K562 (cell line): ENCODE measurements around the gene DDOST. TPM values are rescaled to one million over a fixed set of nuclear protein-coding genes. Genes with fewer than 3 reads are reported as not detected.

ENCODE experiments used
- ATF1 ChIP-seq, 2 experiments: fragments of 450-650 bp in 1 of 2; IDR thresholded peaks; 2 replicates each; pipeline ENCODE4 v1.6.1; 2016; ENCODE audit warnings: missing compliant biosample characterization in 1 of 2, missing genetic modification characterization in 1 of 2
- CC2D1A ChIP-seq: fragments of 450-650 bp; IDR thresholded peaks from 2 replicates; pipeline ENCODE4 v1.6.1; 2017; ENCODE audit warnings: mild to moderate bottlenecking
- CEBPB ChIP-seq: fragments of 450-650 bp; IDR thresholded peaks from 2 replicates; pipeline ENCODE4 v1.6.1; 2016; ENCODE audit warnings: missing genetic modification characterization, missing compliant biosample characterization
- CEBPG ChIP-seq, 3 experiments: fragments of 200-800 bp in 1 of 3; sonication (Bioruptor generic) in 1 of 3; sonication (generic) in 1 of 3; formaldehyde crosslinking in 1 of 3; IDR thresholded peaks in 2 of 3; conservative IDR thresholded peaks in 1 of 3; 2 replicates each; pipeline versions ENCODE4 v1.6.1 to v1.8.0; 2016 to 2022; ENCODE audit warnings: missing compliant biosample characterization in 2 of 3, missing genetic modification characterization in 2 of 3, mild to moderate bottlenecking in 1 of 3, missing genetic modification reagents in 1 of 3
- CHD2 ChIP-seq: IDR thresholded peaks from 2 replicates; pipeline ENCODE4 v1.6.1; 2011; ENCODE audit warnings: low read depth, low read length
- DIDO1 ChIP-seq: fragments of 450-650 bp; IDR thresholded peaks from 2 replicates; pipeline ENCODE4 v1.6.1; 2016; ENCODE audit warnings: low read depth, missing biosample characterization, missing genetic modification characterization
- HCFC1 ChIP-seq: IDR thresholded peaks from 2 replicates; pipeline ENCODE4 v1.6.1; 2012; ENCODE audit warnings: low read depth, low read length, improper control_type of control experiment
- HDGF ChIP-seq: fragments of 450-650 bp; IDR thresholded peaks from 2 replicates; pipeline ENCODE4 v1.6.1; 2016
- HNRNPL ChIP-seq: fragments of 200-400 bp; formaldehyde crosslinking; IDR thresholded peaks from 2 replicates; pipeline ENCODE4 v1.6.1; 2017; ENCODE audit warnings: low read depth, mild to moderate bottlenecking, low read length
- HSF4 ChIP-seq: fragments of 250-450 bp; sonication (Bioruptor Pico); IDR thresholded peaks from 2 replicates; pipeline ENCODE4 v2.1.2; 2022; ENCODE audit warnings: mild to moderate bottlenecking, moderate library complexity, borderline replicate concordance
- MYC ChIP-seq, 2 experiments: fragments of 250-450 bp in 1 of 2; sonication (Bioruptor Pico) in 1 of 2; IDR thresholded peaks; 2 replicates each; pipeline versions ENCODE4 v1.5.1 to v1.6.1; 2012 to 2021; ENCODE audit warnings: low read depth in 2 of 2, borderline replicate concordance in 1 of 2, improper control_type of control experiment in 1 of 2, low read length in 1 of 2, mild to moderate bottlenecking in 1 of 2, moderate library complexity in 1 of 2
- NBN ChIP-seq: fragments of 450-650 bp; IDR thresholded peaks from 2 replicates; pipeline ENCODE4 v1.6.1; 2016; ENCODE audit warnings: low read depth, mild to moderate bottlenecking
- NFATC3 ChIP-seq: fragments of 450-650 bp; IDR thresholded peaks from 2 replicates; pipeline ENCODE4 v1.6.1; 2017; ENCODE audit warnings: mild to moderate bottlenecking
- PCBP2 ChIP-seq: fragments of 200-400 bp; formaldehyde crosslinking; IDR thresholded peaks from 2 replicates; pipeline ENCODE4 v1.6.1; 2018; ENCODE audit warnings: low read length, low read depth, mild to moderate bottlenecking, moderate library complexity; ENCODE audit not compliant: poor library complexity, severe bottlenecking
- POLR2G ChIP-seq: fragments of 200-400 bp; formaldehyde crosslinking; IDR thresholded peaks from 2 replicates; pipeline ENCODE4 v1.6.1; 2017; ENCODE audit warnings: low read depth, mild to moderate bottlenecking, antibody characterized with exemption, low read length, moderate library complexity
- RB1 ChIP-seq: fragments of 450-650 bp; IDR thresholded peaks from 2 replicates; pipeline ENCODE4 v1.6.1; 2017; ENCODE audit warnings: low read depth, mild to moderate bottlenecking
- RBM25 ChIP-seq: fragments of 200-400 bp; formaldehyde crosslinking; IDR thresholded peaks from 2 replicates; pipeline ENCODE4 v1.6.1; 2018; ENCODE audit warnings: low read length, low read depth, moderate library complexity; ENCODE audit not compliant: severe bottlenecking
- RCOR1 ChIP-seq, 2 experiments: IDR thresholded peaks; 2 replicates each; pipeline ENCODE4 v1.6.1; 2012; ENCODE audit warnings: low read depth in 2 of 2, low read length in 2 of 2, borderline replicate concordance in 1 of 2, improper control_type of control experiment in 1 of 2
- STAT5A ChIP-seq: IDR thresholded peaks from 2 replicates; pipeline ENCODE4 v1.6.1; 2012; ENCODE audit warnings: low read length, inconsistent platforms, borderline replicate concordance
- ZNF175 ChIP-seq: fragments of 200-800 bp; sonication (Bioruptor generic); IDR thresholded peaks from 2 replicates; pipeline ENCODE4 v1.6.1; 2016; ENCODE audit warnings: low read depth, mild to moderate bottlenecking, missing genetic modification characterization, missing compliant biosample characterization
- ZNF445 ChIP-seq: fragments of 250-450 bp; sonication (Bioruptor Pico); IDR thresholded peaks from 2 replicates; pipeline ENCODE4 v1.4.0; 2020; ENCODE audit warnings: low read depth, mild to moderate bottlenecking, moderate library complexity
- ZNF766 ChIP-seq: fragments of 200-800 bp; sonication (Bioruptor generic); conservative IDR thresholded peaks from 2 replicates; pipeline ENCODE4 v1.6.1; 2016; ENCODE audit warnings: missing genetic modification characterization, missing compliant biosample characterization
- polyA plus RNA-seq, 8 experiments: library from polyadenylated mRNA; depleted of rRNA in 4 of 8; stranded (reverse) in 5 of 8; unstranded in 3 of 8; fragments of >200 nt; fragmentation: Nextera tagmentation in 2 of 8; fragmentation: Illumina TruSeq in 1 of 8; extraction: Ambion mirVana in 2 of 8; extraction: Trizol in 1 of 8; gene quantifications; 2 replicates each; pipeline versions ENCODE4 v1.2.1 to v1.2.3, GENCODE V29; 2011 to 2014; ENCODE audit warnings: inconsistent platforms in 1 of 8, missing spikeins in 1 of 8
- total RNA-seq, 7 experiments: library from RNA; depleted of rRNA in 6 of 7; stranded (reverse); fragments of >200 nt in 6 of 7; fragmentation: Illumina TruSeq in 2 of 7; extraction: Trizol in 2 of 7; gene quantifications; 2 replicates each; pipeline versions ENCODE4 v1.2.1 to v1.2.3, GENCODE V29; 2011 to 2021; ENCODE audit warnings: low replicate concordance in 1 of 7
- TF ChIP-seq, protein P1 (sequence below): fragments of 250-450 bp; sonication (Bioruptor Pico); IDR thresholded peaks from 2 replicates; pipeline ENCODE4 v1.5.0; 2020; ENCODE audit warnings: mild to moderate bottlenecking
- TF ChIP-seq, protein P2 (sequence below): fragments of 250-450 bp; sonication (Bioruptor Pico); IDR thresholded peaks from 2 replicates; pipeline ENCODE4 v1.8.0; 2021; ENCODE audit warnings: moderate library complexity, mild to moderate bottlenecking, inconsistent platforms

The DDOST gene
- total and polyA plus RNA-seq, 9 of the 15 experiments (the other 6 are each of a cell fraction or from before 2014, with no cell fraction given): 173 to 306 (median 222) TPM

DNA sequence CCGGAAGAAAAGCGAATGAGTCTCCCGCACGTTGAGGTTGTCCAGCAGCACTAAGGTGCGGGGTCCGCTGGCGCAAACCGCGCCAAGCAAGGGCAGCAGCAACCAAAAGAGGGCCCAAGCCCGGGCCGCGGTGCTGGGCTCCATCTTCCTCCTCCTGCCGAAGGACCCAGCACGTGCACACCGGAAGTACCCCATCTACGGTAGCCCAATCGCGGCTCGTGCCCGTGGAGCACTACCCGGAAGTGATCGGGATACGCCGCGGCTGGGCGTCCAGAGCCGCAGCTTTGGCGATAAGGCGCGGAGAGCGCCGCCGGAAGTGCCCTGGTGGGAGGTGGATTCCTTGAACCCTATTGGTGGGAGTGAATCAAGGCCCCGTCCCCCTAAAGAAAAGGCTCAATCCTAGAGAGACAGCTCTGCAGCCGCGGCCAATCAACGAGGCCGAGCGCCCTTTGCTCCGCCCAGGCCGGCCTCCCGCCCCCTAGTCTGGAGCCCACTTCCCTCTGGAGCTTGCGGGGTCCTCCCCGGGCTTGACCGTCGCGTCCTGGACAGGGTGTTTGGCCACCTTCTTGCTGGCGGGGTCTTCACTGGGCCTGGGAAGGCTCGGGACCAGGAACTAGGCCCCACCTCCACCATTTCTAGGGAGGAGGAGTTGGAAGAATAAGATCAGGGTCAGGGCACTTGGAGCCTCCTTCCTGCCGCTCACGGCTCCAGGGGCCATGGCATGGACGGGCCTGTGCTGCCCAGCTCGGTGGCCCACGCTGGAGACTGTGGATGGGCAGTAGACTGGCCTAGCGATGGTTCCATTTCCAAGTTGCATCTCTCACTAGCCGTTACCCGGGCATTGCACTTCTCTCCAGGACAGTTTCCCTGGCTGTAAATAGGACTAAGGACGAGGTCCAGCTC is at the start of gene DDOST (continued):
- TF ChIP-seq HNRNPL (0 out of 2 replicates have a peak, but pooled peaks have one; percentile 23), MYC (IDR thresholded peaks at IDR 0.05; ENCODE audit: low read depth, low read length) (peak; percentile 83), MYC (CRISPR knock-in tag; IDR thresholded peaks at IDR 0.05; ENCODE audit: borderline replicate concordance, low read depth) (peak; percentile 39; the same call in 1 of the 2 replicates), ZNF175 (no peak), CEBPB (tag) (no peak), CHD2 (peak; percentile 83), CEBPG (CRISPR knock-in tag; IDR thresholded peaks at IDR 0.05) (0 out of 2 replicates have a peak, but pooled peaks have one; percentile 47), CEBPG (tag; conservative IDR thresholded peaks at IDR 0.05 in 1 of 2, IDR thresholded peaks at IDR 0.05 in 1 of 2) (no peak), STAT5A (no peak; the same call in 1 of the 2 replicates), HSF4 (CRISPR knock-in tag) (no peak), NFATC3 (no peak), RB1 (peak; percentile 57), PCBP2 (no peak), RCOR1 (IDR thresholded peaks at IDR 0.05; ENCODE audit: borderline replicate concordance in 1 of 2, low read depth in 2 of 2, low read length in 2 of 2) (peak in 1 of 2 experiments; percentile 50; a peak in 1 of 4 replicates), ZNF445 (CRISPR knock-in tag) (0 out of 2 replicates have a peak, but pooled peaks have one; percentile 45), DIDO1 (tag) (peak; percentile 91), POLR2G (peak; percentile 95), ZNF766 (CRISPR knock-in tag) (0 out of 2 replicates have a peak, but pooled peaks have one; percentile 43), RBM25 (peak; percentile 98), ATF1 (CRISPR knock-in tag; IDR thresholded peaks at IDR 0.05) (no peak), ATF1 (tag; IDR thresholded peaks at IDR 0.05) (peak; percentile 88), HCFC1 (peak; percentile 81), NBN (peak; percentile 19; the same call in 1 of the 2 replicates), CC2D1A (peak; percentile 59; the same call in 1 of the 2 replicates), HDGF (0 out of 2 replicates have a peak, but pooled peaks have one; percentile 27)
- TF ChIP-seq, protein P1, sequence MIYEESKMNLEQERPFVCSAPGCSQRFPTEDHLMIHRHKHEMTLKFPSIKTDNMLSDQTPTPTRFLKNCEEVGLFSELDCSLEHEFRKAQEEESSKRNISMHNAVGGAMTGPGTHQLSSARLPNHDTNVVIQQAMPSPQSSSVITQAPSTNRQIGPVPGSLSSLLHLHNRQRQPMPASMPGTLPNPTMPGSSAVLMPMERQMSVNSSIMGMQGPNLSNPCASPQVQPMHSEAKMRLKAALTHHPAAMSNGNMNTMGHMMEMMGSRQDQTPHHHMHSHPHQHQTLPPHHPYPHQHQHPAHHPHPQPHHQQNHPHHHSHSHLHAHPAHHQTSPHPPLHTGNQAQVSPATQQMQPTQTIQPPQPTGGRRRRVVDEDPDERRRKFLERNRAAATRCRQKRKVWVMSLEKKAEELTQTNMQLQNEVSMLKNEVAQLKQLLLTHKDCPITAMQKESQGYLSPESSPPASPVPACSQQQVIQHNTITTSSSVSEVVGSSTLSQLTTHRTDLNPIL (CRISPR knock-in tag): no peak; the same call in 1 of the 2 replicates
- TF ChIP-seq, protein P2, sequence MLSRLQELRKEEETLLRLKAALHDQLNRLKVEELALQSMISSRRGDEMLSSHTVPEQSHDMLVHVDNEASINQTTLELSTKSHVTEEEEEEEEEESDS (CRISPR knock-in tag): no peak
